NCI-H1417 treated with DMSO at 0.1 percent for 48 hours (cell line): ENCODE data around the gene DNAAF1.
"Not testable (repeated sequence)": the region's sequence is repeated elsewhere in the genome, so short reads cannot be mapped to it uniquely, and the experiment has no call there.

Source experiments
- DNase-seq: peaks from one replicate; lab custom pipeline; 2025; lab: John Stamatoyannopoulos, UW

The DNAAF1 gene

DNA sequence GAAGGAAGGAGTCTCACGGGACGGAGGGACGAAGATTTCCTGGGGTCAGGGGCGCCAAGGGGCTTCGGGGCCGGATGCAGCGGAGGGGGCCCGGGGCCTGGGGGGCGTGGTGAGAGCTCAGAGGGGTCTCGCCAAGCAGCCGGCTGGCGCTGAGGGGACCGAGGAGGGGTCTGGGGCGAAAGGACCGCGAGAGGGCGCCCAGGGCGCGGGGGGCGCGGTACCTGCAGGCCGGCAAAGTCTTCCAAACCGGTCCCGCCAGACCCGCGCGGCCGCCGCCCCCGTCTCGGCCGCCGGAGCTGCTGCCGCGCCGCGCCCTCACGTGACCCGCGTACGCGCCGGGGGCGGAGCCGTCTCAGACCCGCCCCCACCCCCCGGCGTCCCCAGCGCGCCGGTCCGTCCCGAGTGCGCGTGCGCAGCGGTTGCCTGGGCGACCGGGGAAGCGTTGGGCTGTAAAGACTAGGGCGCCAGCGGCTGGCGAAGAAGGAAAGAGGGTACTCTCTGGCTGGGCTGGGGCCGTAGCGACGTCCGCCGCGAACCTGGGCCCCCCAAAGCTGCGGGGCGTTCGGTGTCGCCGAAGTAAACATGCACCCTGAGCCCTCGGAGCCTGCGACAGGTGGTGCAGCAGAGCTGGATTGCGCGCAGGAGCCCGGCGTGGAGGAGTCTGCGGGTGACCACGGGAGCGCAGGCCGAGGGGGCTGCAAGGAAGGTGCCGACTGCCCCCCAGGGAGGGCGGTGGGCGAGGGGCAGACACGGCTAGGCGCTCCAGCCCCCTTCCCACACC, at the start of gene DNAAF1, which contains the start of gene HSDL1:
DNAAF1 (plus strand) TSS at position 450 of the 781 bp plus-strand sequence; CDS start at position 583, 133 bp downstream.
HSDL1 (minus strand) TSS at position 319 of the 781 bp plus-strand sequence. CDS start 13,856 bp downstream, outside the sequence.
- DNase-seq, result peak; percentile 20

DNA sequence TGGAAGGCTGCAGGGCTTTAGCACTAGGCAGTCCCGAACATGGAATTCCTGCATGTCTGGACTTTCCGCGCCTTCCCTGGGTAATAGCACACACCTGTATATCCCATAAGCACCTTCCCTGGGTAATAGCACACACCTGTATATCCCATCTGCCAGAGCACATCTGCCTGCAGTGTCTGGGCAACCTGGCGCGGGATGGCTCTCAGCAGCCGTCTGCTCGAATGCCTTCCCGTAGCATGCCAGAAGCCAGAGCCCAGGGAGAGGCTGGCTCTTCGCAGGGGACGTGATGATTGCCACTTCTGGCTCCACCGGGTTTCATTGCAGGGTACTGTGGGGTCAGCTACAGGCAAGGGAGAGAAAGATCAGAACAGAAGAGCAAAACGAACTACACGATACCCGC, 49.6 kb upstream of the DNAAF1 start:
- no peak for DNase-seq

DNA sequence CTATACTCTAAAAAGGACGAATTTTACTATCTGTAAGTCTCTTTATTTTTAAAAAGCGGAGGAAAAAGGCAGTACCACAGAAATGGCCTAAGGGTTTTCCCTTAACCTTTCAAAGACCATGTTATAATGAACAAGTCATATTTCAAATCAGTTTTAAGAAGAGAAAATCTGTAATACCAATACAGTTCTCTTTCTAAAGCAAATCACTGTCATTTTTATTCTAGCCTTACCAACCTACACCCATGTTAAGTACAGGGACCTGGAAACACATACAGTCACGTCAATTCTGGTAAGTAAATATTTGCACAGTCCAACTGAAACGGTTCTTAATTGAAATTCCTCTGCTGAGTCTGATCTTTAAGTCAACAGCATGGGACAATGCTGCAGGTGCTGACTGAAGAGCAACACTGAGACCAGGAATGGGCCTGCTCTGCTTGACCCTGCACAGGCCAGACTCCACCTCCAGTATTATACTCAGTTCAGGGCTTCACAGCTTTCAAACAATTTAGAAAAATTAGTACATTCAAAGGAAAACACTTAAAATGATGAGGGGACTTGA, 48.6 kb upstream of the DNAAF1 start:
- DNase-seq, result no peak

DNA sequence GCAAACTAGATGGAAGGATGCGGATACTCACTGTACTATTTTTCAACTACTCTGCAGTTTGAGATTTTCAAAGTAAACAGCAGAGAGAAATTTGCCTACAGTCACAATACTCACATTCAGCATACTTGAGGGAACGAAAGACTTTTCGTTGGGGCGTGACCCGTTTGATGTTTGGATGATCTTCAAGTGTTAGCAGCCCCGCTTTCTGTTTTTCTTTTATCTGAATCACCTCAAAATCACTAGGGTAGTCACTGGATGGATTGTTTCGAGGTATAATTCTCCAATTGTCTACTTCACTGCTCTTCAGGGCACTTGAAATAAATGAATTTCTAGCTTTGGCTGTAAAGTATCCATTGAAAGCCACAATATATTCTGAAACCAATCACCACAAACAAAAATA, 46.2 kb upstream of the DNAAF1 start:
- no peak for DNase-seq

DNA sequence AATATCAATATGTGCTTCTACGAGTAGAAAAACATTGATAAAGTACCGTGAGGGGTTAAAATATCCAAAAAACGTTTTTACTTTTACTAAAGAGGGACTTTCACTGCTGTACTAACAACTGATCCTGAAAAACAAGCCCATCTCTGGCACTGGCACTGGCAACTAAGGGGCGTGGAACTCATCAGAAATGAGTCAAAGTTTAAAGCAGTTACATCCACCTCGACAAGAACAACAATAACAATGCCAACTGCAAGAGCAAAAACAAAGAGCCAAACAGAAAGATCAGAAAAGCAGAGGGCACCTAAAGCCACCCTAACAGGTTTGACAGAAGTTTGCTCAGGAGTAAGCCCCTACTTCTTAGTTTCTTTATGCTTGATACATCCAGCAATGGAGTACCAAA, 41.4 kb upstream of the DNAAF1 start:
- no peak for DNase-seq

DNA sequence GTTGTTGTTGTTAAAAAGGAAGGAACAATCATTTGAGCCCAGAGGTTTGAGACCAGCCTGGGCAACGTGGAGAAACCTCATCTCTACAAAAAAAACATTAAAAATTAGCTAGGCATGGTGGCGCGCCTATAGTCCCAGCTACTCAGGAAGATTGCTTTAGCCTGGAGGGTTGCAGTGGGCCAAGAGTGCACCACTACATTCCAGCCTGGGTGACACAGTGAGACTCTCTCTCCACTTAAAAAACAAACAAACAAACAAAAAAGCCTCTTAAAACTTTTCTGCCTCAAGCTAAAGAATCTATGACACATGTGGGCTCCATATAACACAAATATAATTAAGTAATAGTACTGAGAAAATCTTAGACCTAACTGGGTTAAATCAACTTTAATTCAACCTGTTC, 40.9 kb upstream of the DNAAF1 start:
- no peak for DNase-seq

DNA sequence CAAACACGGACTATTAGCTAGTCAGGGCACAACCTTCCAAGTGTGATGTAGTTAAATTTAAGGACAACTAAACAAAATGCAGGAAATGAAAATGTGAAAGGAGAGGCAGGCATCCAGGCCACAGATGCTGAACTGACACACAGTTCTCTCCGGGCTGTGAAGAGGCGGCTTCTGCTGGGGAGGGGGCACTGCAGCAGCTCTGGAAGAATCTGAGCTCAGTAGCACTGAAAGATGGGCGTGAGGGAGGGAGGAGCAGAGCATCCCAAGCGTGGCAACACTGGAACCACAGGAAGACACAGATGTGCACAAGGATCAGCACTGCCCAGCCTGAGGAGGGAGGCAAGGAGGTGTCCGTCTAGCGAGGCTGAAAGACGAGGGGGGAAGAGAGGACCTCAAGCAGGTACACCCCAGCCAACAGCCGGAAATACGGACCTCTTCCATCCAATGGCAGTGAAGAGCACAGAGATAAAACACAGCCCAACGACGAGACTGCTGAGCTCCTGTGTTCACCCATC, 39.8 kb upstream of the DNAAF1 start:
- no peak for DNase-seq

DNA sequence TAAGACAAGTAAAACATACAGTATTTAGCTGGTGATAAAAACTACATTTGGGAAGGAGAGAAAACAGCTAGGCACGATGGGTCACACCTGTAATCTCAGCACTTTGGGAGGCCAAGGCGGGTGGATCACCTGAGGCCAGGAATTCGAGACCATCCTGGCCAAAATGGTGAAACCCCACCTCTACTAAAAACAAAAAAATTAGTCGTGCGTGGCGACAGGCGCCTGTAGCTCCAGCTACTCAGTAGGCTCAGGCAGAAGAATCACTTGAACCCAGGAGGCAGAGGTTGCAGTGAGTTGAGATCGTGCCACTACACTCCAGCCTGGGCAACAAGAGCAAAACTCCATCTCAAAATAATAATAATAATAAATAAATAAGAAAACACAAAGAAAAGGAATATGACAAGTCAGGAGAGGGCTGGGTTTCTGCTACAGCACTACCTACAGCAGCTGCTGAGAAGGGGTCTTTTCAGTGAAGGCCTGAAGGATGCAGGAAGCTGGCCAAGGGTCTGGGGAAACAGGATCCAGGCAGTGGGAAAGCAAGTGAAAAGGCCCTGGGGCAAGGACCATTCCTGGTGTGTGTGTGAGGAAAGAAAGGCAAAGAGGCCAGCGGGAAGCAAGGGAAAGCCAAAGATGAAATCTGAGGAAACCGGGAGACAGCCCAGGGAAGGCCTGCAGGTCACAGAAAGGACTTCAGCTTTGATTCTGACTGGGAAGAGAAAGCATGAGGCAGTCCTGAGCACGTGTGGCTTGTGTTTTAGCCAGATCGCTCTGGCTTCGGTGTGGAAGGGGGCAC, 39.0 kb upstream of the DNAAF1 start:
- DNase-seq, result no peak

DNA sequence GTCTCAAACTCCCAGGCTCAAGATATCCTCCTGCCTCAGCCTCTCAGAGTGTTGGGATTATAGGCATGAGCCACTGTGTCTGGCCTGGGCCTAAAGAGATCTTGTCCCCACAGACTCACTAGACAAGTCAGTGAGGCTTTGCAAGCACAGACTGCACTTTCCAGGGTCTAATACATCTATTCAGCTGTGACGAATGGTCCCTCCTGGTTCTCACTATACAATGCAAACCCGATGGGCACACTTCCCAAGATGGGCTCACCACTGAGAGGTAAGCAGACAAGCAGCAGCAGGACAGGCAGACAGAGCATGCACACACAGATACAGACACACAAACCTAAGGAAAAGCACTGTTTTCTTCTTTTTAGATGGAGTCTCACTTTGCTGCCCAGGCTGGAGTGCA, 37.2 kb upstream of the DNAAF1 start:
- DNase-seq, result no peak

DNA sequence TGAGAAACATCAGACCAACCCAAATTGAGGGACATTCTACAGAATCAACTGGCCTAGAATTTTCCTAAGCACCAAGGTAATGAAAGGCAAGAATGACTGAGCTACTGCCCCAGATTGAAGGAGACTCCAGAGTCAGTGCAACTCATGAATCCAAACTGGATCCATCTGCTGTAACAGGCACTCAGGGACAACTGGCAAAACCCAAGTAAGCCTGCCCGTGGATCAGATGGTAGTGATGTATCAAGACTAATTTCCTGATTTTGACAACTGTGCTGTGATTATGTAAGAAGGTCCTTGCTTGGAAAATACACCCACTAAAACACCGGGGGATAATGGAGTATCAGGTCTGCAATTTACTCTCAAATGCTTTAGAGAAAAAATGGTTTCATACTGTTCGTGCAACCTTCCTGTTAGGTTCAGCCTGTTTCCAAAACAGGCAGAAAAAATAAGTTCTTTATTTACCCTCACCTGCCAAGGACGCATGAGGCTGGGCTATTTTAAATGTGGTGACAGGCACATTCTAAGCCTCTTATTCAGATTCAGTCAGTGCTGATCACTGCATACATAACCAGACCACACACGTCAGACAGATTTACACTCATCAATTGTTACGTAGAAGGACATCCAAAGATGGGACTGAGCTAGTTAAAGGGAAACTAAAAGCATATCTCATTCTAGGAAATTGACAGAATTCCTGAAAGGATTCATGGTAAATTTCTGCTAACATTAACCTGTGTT, 35.3 kb upstream of the DNAAF1 start:
- no peak for DNase-seq

DNA sequence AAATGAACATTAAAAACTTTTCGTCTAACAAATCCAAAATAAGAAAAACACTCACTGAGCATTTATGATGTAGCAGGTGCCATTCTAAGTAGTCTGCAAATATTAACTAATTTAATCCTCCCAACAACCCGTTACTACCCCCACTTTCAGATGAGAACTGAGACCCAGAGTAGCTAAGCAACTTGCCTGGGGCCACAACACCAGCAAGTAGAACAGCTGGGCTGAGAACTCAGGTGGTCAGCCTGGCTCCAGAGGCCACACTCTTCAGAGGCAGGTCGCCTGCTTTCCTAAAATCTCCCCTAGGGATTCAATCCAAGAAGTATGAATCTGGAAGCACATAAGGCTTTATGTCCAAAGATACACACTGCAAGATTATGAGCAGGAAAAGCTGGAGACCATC, 34.6 kb upstream of the DNAAF1 start:
- no peak for DNase-seq

DNA sequence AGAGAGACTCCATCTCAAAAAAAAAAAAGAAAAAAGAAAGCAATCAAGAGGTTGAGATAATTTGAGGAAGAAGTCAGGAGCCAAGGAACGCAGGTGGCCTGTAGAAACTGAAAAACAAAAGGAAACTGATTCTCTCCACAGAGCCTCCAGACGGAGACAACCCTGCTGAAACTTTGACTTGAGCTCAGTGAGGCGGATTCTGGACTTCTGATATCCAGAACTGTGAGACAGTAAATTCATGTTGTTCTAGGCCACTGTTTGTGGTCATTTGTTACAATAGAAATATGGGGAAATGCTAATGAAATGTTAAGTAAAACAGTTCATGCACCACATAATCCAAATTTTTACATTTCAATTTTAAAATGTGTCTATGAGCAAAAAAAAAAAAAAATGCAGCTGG, 33.6 kb upstream of the DNAAF1 start:
- no peak for DNase-seq

DNA sequence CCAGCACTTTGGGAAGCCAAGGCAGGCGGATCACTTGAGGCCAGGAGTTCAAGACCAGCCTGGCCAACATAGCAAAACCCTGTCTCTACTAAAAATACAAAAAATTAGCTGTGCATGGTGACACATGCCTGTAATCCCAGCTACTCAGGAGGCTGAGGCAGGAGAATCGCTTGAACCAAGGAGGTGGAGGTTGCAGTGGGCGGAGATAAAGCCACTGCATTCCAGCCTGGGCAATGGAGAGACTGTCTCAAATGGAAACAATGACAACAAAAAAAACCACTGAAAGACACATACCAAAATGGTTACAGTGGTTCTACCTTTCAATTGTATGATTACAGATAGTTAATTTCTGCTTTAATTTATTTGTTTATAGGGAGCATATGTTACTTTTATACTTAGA, 33.2 kb upstream of the DNAAF1 start:
- DNase-seq, result not testable (repeated sequence)

DNA sequence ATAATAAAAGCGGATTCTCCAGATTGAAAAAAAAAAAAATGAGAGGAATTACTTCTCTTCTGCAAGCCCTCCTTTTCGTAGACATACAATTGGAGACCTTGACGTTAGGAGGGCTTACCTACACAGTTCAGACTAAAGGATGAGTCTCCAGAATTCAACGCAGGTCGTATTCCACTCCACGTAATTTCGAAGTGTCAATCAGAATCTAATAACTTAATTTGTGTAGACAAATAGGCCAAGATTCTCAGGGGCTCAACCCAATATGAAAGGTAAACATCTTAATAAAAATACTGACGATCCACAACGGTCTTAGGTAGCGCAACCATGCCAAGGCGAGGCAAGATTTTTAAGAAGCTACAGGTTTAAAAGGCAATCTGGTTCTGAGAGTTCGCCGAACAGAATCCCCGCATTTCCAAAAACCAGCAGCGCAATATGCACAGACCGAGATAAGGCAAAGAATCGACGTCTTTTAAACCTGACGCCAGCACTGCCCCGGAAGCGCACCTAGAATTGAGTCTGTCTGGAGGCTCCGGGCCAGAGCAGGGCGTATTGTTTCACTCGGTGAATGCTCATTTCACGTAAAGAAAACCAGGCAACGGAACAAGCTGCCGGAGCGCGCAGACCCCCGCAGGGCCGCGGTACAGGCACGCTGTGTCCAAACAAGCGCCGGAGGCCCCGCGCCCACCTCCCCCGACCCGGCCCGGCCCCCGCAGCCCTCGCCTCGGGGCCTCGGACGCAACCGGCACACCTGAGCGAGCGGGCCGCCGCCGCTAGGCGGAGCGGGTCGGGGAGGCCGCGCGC, 29.0 kb upstream of the DNAAF1 start:
- DNase-seq, result no peak

DNA sequence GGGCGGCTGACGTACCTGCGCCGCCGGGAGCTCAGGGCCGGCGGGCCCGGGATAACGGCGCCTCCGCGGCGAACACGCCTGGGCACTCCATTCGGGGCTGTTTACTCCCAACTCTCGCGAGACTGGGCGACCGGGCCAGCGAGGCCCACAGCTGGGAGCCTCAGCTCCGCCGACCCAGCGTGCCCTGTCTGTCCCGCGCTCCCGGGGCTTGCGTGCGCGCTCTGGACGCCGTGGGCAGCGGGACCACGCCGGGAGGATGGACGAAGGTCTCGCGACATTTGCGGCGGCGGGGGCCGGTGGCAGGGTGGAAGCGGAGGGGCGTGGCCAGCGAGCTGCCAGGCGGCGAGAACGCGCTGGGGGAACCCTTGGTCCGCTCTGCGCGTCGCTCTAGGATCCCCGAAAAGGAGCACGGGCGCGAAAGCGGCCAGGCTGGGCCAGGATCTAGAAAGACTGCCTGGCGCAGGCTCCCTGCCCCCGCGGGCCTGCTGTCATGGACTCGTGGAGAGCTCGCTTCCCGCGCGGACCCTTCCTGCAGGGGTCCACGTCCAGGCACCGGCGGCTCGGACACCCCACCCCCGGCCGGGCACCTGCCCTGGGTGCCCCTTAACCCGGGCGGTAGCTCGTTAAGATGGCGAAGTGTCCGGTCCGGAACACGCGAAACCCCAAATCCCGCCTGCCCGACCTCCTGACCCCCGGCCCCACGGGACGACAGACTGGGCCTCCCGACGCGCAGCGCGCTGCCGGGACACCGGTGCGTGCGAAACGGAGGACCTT, 28.2 kb upstream of the DNAAF1 start, which contains the start of gene MBTPS1:
MBTPS1 (minus strand) TSS at position 223 of the 774 bp plus-strand sequence. CDS start 15,159 bp downstream, outside the sequence.
- peak; percentile 30 for DNase-seq

DNA sequence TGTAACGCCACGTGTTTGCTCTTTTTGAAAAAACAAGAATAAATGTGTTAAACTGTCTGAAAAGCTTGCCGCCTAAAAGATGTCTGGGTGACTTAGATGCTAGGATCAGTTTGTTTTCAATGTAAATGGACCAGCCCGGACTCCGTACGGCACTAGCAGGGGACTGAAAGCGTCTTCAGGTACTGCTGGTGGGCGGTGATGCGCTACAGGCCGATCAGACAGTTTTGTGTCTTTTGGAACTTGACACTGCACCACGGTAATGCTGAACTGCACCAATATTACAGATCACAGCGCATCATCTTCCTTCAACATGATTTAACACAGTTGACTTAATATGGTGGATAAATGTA, 27.6 kb upstream of the DNAAF1 start:
- no peak for DNase-seq

DNA sequence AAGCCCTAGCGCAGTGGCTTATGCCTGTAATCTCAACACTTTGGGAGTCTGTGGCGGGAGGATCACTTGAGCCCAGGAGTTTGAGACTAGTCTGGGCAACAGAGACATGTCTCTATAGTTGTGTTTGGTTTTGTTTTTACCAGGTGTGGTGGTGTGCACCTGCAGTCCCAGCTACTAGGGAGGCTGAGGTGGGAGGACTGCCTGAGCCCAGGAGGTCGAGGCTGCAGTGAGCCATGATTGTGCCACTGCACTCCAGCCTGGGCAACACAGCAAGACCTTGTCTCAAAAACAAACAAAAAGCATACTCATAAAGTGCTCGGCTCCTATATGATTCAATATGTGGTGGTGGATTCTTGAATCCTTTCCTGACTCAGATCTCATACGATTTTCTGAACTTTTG, 26.8 kb upstream of the DNAAF1 start:
- not testable (repeated sequence) for DNase-seq

DNA sequence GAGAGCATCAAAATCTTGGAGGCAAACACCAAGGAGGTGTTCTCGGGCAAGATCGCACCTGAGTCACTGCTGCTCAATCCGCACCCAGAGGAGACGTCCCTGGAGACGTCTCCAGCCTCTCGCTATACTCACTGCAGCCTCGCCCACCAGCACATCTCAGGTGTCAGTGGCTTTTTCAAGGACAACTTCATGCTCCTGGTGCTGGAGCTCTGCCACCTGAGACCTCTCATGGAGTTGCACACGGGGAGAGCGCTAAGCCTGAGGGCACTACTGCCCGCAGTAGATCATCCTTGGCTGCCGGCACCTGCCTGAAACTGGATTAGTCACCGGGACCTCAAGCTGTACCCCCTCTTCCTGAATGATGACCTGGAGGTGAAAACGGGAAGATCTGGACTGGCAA, 25.7 kb upstream of the DNAAF1 start:
- no peak for DNase-seq

DNA sequence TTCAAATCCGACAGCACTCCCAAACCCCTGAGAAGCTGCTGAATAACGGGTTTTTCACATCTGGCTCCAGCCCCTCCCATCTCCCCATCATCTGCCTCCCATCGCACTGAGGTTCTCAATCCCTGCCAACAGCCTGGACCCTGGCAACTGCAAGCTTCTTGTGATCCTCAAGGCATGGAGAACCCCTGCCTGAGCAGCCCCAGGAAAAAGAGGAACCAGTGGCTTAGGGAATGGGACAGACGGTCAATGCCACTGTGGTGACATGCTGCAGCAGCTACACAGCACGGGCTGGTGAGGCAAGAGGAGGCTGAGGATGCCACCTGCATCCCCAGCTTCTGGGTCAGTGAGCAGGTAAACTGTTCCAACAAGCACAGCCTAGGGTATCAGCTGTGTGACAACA, 25.1 kb upstream of the DNAAF1 start:
- DNase-seq, result no peak

DNA sequence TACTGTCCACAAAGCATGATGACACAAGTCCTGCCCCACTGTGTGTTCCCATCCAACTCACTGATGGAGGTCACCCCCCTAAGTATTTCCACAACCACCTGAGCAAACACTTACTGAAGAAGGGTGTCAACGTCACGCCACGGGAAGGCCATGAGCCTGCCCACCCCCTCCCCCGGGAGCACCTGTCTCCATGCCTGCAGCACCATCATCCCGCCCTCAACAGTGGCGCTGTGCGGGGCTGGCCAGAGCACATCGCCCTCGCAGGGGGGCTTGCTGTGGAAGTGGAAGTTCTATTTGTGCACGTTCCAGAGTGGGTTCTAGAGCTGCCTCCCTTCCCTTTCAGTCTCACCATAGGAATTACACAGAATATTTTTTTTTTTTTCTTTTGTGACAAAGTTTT, 24.1 kb upstream of the DNAAF1 start:
- DNase-seq, result no peak
